BLaER1 (cell line): ENCODE measurements around the gene LSM2.

ENCODE experiments used
- H3K27ac ChIP-seq: shearing (Covaris generic); formaldehyde crosslinking; 2 replicates; pipeline ENCODE4 v1.8.1; 2022
- H3K27me3 ChIP-seq: shearing (Covaris generic); formaldehyde crosslinking; 2 replicates; pipeline ENCODE4 v1.8.1; 2022
- H3K36me3 ChIP-seq: shearing (Covaris generic); formaldehyde crosslinking; 2 replicates; pipeline ENCODE4 v1.8.1; 2022
- H3K4me1 ChIP-seq: shearing (Covaris generic); formaldehyde crosslinking; 2 replicates; pipeline ENCODE4 v1.8.1; 2022
- H3K4me2 ChIP-seq: shearing (Covaris generic); formaldehyde crosslinking; 2 replicates; pipeline ENCODE4 v1.8.1; 2022
- H3K4me3 ChIP-seq: shearing (Covaris generic); formaldehyde crosslinking; 2 replicates; pipeline ENCODE4 v1.8.1; 2022
- H3K9ac ChIP-seq: shearing (Covaris generic); formaldehyde crosslinking; 2 replicates; pipeline ENCODE4 v1.8.1; 2022
- H3K9me3 ChIP-seq: shearing (Covaris generic); formaldehyde crosslinking; 2 replicates; pipeline ENCODE4 v1.8.1; 2022
- H4K20me1 ChIP-seq: shearing (Covaris generic); formaldehyde crosslinking; 2 replicates; pipeline ENCODE4 v1.8.1; 2022
- Cebpa-rat ChIP-seq: shearing (Covaris generic); IDR thresholded peaks from 2 replicates; pipeline ENCODE4 v1.8.1; 2022

LSM2 gene

DNA sequence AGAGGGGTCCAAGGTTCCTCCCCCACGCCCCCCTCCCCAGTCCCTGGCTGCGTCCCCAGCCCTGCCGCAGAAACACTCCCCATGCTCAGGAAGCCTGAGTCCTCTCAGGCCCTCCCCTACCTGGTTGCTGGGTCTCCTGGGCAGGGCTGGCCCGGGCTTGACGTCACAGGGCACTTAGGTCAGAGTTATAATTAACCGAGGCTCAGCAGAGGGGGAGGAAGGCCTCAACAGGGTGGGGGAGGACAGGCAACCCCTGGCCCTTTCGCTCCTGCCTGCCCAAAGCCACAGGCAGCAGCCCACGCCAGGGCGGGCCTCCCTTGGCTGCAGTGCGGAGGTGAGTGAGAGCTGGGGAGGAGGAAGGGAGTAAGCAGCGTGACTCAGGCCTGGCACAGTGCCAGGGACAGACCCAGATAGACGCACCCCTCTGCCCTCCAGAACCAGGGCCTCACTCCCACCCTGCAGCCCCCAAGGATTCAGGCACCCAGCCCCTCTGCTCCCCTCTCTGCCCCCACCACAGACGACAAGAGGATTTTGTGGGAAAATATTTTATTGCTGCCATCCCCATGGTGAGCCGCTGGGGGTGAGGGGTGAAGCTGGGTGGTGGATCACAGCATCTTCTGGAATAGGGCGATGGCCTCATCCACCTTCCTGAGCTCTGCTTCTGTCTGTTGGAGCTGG, 29.6 kb downstream of the LSM2 start, which contains the start of gene VWA7:
TSS of gene VWA7 (minus strand) at position 340 of the 678 bp plus-strand sequence. CDS start 549 bp downstream, outside the sequence.
- H3K4me2 ChIP-seq = peak within 1 kb of the TSS; percentile 66
- H3K4me3 ChIP-seq = no peak within 1 kb of the TSS
- H3K9ac ChIP-seq = 0 out of 2 replicates have a peak within 1 kb of the TSS, but pooled peaks have one; percentile 23
- H3K27me3 ChIP-seq = no peaks in the 10 kb centered on the region
- peaks cover 53% of the 10 kb centered on the region for H3K4me1 ChIP-seq
- H3K9me3 ChIP-seq = no peaks in the 10 kb centered on the region
- peaks cover 6% of the 10 kb centered on the region; the same call in 1 of the 2 replicates for H4K20me1 ChIP-seq
- peaks cover 47% of the 10 kb centered on the region for H3K36me3 ChIP-seq
- TF ChIP-seq Cebpa-rat = no peak
- peak within 1 kb of the TSS; percentile 58 for H3K27ac ChIP-seq

DNA sequence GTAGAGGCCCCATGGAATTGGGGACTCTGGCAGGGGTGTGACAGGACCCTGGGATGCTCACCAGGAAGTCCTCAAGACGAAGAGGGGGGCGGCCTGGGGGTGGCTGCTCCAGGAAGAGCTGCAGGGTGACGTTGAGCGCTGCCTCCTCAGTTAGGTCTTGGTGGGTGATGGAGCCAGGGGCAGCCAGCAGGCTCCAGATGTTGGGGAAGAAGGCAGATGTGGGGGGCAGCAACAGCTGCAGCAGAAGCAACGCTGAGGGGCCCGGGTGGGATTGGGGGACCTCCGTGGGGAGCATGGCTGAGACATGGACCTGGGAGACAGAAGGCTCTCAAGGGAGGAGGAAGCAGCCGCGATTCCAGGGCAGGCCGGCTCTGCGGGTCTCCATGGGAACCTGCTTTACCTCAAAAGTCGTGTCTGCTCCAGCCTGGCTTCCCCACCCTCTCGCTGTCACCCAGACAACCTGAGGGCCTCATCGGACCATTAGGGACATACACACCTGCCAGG, 30.2 kb downstream of the LSM2 start:
- H4K20me1 ChIP-seq = peaks cover under 1% of the 10 kb centered on the region; the same call in 1 of the 2 replicates
- peak overlapping the region; percentile 58 for H3K27ac ChIP-seq
- TF ChIP-seq Cebpa-rat = no peak
- H3K4me1 ChIP-seq = peaks cover 58% of the 10 kb centered on the region
- no peak overlapping the region for H3K9ac ChIP-seq
- H3K4me3 ChIP-seq = no peak overlapping the region
- H3K9me3 ChIP-seq = no peaks in the 10 kb centered on the region
- peaks cover 41% of the 10 kb centered on the region for H3K36me3 ChIP-seq
- H3K27me3 ChIP-seq = no peaks in the 10 kb centered on the region
- peak overlapping the region; percentile 66 for H3K4me2 ChIP-seq

DNA sequence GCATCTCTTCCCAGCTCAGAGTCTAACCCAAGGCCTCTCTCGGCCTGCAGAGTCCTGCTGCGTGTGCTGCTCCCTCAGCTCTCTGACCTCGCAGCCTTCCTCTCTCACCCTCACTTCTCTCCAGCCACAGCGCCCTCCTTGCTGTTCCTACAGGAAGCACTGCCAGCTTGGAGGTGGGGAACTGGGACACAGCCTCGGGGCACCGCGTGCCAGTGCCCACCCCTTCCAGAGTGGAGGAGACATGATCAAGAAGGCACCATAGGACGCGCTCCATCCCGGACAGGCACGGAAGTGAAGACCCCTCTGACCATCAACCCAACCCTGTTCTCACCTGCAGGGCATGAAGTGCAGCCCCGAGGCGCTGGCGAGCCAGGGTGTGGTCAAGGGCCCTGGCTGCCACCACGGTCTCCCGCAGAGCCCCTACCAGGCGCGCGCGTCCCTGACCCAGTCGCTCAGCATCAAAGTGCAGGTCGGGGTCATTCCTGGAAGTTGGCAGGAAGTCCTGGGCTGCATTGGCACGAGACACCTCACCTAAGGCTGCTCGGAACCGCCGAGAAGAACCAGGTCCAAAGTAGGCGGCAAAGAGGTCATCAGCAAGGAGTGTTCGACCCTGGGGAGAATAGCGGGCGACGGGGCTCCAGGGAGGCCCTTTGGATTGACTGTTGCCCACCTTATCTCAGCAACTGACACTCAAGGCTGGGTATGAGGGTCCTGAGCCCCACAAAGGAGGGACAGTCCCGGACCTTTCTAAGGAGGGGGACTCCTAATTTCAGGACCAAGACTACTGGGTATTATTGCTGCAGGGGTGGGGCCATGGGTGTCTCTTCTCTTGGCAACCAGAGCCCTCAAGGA, 30.9 kb downstream of the LSM2 start:
- Histone ChIP-seq H3K4me3 (no peak overlapping the region), H4K20me1 (no peaks in the 10 kb centered on the region; the same call in 1 of the 2 replicates), H3K9ac (no peak overlapping the region), H3K27ac (no peak overlapping the region), H3K4me2 (0 out of 2 replicates have a peak overlapping the region, but pooled peaks have one; percentile 61), H3K36me3 (peaks cover 35% of the 10 kb centered on the region), H3K9me3 (no peaks in the 10 kb centered on the region), H3K4me1 (peaks cover 58% of the 10 kb centered on the region), H3K27me3 (no peaks in the 10 kb centered on the region)
- TF ChIP-seq Cebpa-rat = no peak

DNA sequence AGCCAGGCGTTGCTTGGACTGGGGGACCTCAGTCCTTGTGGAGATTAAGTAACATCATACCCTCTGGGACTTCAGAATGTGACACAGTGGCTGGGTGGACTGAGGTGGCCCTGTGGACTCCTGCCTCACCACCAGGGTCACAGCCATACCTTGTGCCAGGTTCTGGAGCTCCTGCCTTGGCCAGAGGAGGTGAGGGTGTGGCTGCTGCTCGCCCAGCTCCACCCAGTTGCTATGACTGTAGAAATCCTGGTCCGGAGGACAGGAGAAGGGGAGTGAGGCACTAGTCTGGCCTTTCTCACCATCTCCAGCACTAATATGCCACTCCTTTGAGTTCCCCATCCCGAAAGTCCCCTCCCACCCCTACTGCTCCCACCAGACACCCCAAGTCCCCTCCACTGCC, 31.6 kb downstream of the LSM2 start:
- H3K27ac ChIP-seq = peak overlapping the region; percentile 44; the same call in 1 of the 2 replicates
- H4K20me1 ChIP-seq = no peaks in the 10 kb centered on the region; the same call in 1 of the 2 replicates
- H3K4me2 ChIP-seq = peak overlapping the region; percentile 61
- H3K27me3 ChIP-seq = no peaks in the 10 kb centered on the region
- H3K4me3 ChIP-seq = no peak overlapping the region
- peaks cover 58% of the 10 kb centered on the region for H3K4me1 ChIP-seq
- H3K36me3 ChIP-seq = peaks cover 28% of the 10 kb centered on the region
- H3K9me3 ChIP-seq = no peaks in the 10 kb centered on the region
- no peak overlapping the region for H3K9ac ChIP-seq
- TF ChIP-seq Cebpa-rat = no peak

DNA sequence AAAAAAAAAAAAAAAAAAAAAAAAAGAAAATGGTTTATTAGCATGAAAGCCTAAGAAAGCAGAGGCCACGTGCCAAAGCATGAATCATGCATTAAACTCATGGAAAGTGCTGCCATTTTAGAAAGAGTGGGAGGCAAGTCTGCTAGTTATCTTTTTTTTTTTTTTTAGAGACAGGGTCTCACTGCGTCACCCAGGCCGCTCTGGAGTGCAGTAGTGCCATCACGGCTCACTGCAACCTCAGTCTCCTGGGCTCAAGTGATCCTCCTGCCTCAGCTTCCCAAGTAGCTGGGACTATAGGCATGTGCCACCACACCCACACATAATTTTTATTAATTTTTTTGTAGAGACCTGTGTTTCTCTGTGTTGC, 34.8 kb downstream of the LSM2 start:
- Histone ChIP-seq H3K9ac (no peak overlapping the region), H3K27me3 (no peaks in the 10 kb centered on the region), H3K36me3 (no peaks in the 10 kb centered on the region), H3K27ac (no peak overlapping the region), H3K4me2 (peak overlapping the region; percentile 49), H3K4me1 (peaks cover 44% of the 10 kb centered on the region), H4K20me1 (no peaks in the 10 kb centered on the region), H3K9me3 (no peaks in the 10 kb centered on the region), H3K4me3 (no peak overlapping the region)
- no peak for TF ChIP-seq Cebpa-rat

DNA sequence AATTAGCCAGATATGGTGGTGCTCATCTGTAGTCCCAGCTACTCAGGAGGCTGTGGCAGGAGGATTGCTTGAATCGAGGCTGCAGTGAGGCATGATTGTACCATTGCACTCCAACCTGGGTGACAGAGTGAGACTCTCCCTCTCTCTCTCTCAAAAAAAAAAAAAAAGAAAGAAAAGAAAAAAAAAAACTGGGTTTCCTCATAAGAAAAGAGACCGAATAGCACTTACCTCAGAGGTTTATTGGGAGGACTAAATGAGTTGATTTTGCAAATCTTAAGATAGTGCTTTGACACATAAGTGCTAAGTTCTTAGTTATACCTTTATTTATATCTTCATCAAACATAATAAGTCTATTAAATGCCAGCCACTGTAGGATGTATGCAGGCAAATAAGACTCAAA, 35.9 kb downstream of the LSM2 start:
- no peak for TF ChIP-seq Cebpa-rat
- H3K4me1 ChIP-seq = peaks cover 34% of the 10 kb centered on the region
- H3K4me2 ChIP-seq = no peak overlapping the region
- 0 out of 2 replicates have a peak, but pooled peaks cover 5% of the 10 kb centered on the region for H3K36me3 ChIP-seq
- H3K4me3 ChIP-seq = no peak overlapping the region
- no peaks in the 10 kb centered on the region for H4K20me1 ChIP-seq
- H3K9ac ChIP-seq = no peak overlapping the region
- H3K27ac ChIP-seq = no peak overlapping the region
- no peaks in the 10 kb centered on the region for H3K27me3 ChIP-seq
- H3K9me3 ChIP-seq = no peaks in the 10 kb centered on the region

DNA sequence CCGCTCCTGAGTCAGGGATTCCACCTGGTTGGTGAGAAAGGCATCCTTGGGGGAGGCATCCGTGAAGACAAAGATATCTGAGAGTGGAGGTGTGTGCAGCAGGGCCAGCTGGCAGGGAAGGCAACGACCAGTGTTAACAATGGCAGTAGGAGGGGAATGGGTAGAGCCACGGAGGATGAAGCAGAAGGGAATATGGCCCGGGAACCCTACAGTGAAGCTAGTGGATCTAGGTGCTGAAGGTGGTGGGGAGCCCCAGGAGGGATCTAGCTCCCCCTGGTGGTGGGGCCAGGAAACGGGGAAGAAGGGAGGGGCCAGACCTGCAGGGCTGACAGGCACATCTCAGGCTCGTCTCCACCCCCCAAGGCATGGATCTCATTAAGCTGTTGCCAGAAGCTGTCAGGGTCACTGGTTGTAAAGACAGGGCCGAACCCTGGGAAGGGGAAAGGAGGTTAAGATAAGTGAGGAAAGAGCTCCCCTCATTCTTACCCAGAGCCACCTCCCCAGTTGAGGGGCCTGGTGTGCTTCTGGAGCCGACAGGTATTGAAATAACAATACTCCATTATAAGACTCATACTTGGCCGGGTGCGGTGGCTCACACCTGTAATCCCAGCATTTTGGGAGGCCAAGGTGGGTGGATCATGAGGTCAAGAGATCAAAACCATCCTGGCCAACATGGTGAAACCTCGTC, 36.9 kb downstream of the LSM2 start:
- Histone ChIP-seq H3K36me3 (peaks cover 12% of the 10 kb centered on the region; the same call in 1 of the 2 replicates), H3K27ac (no peak overlapping the region), H4K20me1 (no peaks in the 10 kb centered on the region), H3K9ac (no peak overlapping the region), H3K4me2 (no peak overlapping the region), H3K27me3 (no peaks in the 10 kb centered on the region), H3K9me3 (no peaks in the 10 kb centered on the region), H3K4me1 (peaks cover 24% of the 10 kb centered on the region), H3K4me3 (no peak overlapping the region)
- no peak for TF ChIP-seq Cebpa-rat

DNA sequence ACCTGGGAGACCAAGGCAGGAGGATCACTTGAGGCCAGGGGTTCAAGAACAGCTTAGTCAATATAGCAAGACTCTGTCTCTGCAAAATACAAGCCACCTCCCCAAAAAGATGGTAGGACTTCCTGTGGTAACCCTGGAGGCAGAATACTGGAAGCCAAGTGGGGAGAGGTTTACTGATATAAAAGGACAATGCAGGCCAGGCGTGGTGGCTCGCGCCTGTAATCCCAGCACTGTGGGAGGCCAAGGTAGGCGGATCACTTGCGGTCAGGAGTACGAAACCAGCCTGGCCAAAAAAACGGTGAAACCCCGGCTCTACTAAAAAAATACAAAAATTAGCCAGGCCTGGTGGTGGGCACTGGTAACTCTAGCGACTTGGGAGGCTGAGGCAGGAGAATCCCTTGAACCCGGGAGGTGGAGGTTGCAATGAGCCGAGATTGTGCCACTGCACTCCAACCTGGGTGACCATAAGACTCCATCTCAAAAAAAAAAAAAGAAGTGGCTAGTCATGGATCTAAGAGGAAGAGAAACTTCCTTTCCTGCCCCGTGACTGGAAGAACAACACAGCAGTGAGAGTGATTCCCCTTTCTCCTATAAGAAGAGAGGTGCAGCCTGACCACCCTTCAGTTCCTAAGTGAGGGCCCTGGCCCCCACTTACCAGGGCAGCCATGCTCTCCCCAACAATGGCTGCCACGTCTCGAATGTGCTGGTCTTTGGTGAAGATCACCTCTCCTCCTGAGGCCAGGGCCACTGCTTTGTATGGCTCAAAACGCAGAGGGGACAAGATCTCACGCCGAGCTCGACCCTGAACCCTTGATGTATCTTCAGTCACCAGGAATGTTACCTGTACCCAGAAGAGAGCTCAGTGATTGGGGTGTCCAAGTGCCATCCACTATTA, 38.2 kb downstream of the LSM2 start:
- no peak overlapping the region for H3K9ac ChIP-seq
- no peaks in the 10 kb centered on the region for H3K9me3 ChIP-seq
- peaks cover 24% of the 10 kb centered on the region for H3K36me3 ChIP-seq
- no peaks in the 10 kb centered on the region for H4K20me1 ChIP-seq
- H3K27me3 ChIP-seq = no peaks in the 10 kb centered on the region
- H3K4me2 ChIP-seq = no peak overlapping the region
- H3K4me1 ChIP-seq = peaks cover 14% of the 10 kb centered on the region
- H3K27ac ChIP-seq = no peak overlapping the region
- H3K4me3 ChIP-seq = no peak overlapping the region
- no peak for TF ChIP-seq Cebpa-rat
